Gastroesophageal sphincter (tissue), 4 donors: Measurements from ENCODE around the gene ANAPC7. TPM values are rescaled to one million over a fixed set of nuclear protein-coding genes. Genes with fewer than 3 reads are reported as not detected.
"Not testable (repeated sequence)": the region's sequence is repeated elsewhere in the genome, so short reads cannot be mapped to it uniquely, and the experiment has no call there.

Experiments used
- ATAC-seq: fragments of 150-250 bp; one replicate; pipeline ENCODE4 v1.9.1; 2016; ENCODE audit warnings: mild to moderate bottlenecking, moderate library complexity
- H3K27ac ChIP-seq, 4 donors: fragments of 200-600 bp; sonication (generic) in 3 of 4; 1 replicate in 3 of 4; 2 replicates in 1 of 4; pipeline ENCODE4 v1.5.1; 2016 to 2019
- H3K27me3 ChIP-seq: fragments of 200-600 bp; sonication (generic); one replicate; pipeline ENCODE4 v1.5.1; 2019
- H3K36me3 ChIP-seq, 2 donors: fragments of 200-600 bp; sonication (generic); one replicate each; pipeline ENCODE4 v1.5.1; 2019; ENCODE audit warnings: control low read depth in 1 of 2
- H3K4me1 ChIP-seq, 3 donors: fragments of 200-600 bp; sonication (generic); 1 replicate in 2 of 3; 2 replicates in 1 of 3; pipeline ENCODE4 v1.5.1; 2016 to 2019; ENCODE audit warnings: control low read depth in 2 of 3
- H3K4me3 ChIP-seq, 2 donors: fragments of 200-600 bp; sonication (generic); one replicate each; pipeline ENCODE4 v1.5.1; 2019; ENCODE audit warnings: mild to moderate bottlenecking in 1 of 2, moderate library complexity in 1 of 2
- H3K9me3 ChIP-seq, 3 donors: fragments of 200-600 bp; sonication (generic); one replicate each; pipeline ENCODE4 v1.5.1; 2017 to 2019; ENCODE audit warnings: control low read depth in 2 of 3
- EP300 ChIP-seq: sonication (generic); formaldehyde crosslinking; IDR thresholded peaks from one replicate; pipeline ENCODE4 v1.6.1; 2017; ENCODE audit warnings: antibody characterized with exemption, mild to moderate bottlenecking
- POLR2A ChIP-seq, 2 donors: fragments of 450-650 bp; IDR thresholded peaks; one replicate each; pipeline ENCODE4 v1.6.1; 2017; ENCODE audit warnings: antibody characterized with exemption in 2 of 2, mild to moderate bottlenecking in 2 of 2, moderate library complexity in 1 of 2
- POLR2AphosphoS5 ChIP-seq: sonication (generic); formaldehyde crosslinking; IDR thresholded peaks from one replicate; pipeline ENCODE4 v1.6.1; 2017; ENCODE audit warnings: antibody characterized with exemption
- WGBS, 2 donors: methylation state at CpG; one replicate each; pipeline ENCODE4 v1.1.5; 2018; ENCODE audit warnings: low coverage in 1 of 2; 5-methylcytosine and 5-hydroxymethylcytosine counted together
- total RNA-seq, 4 donors: library from RNA; depleted of rRNA; stranded (reverse); fragments of >200 nt; gene quantifications; one replicate each; pipeline ENCODE4 v1.1.0, GENCODE V29; 2016
- TF ChIP-seq, protein P1 (sequence below), 4 experiments: fragments of 200-600 bp in 2 of 4; fragments of 450-650 bp in 2 of 4; sonication (generic) in 1 of 4; IDR thresholded peaks; one replicate each; pipeline ENCODE4 v1.5.1; 2017 to 2019; ENCODE audit warnings: antibody characterized with exemption in 4 of 4, mild to moderate bottlenecking in 2 of 4, moderate library complexity in 2 of 4

ANAPC7 gene
- total RNA-seq, 4 donors from 2014 or later: 40.4 to 50.1 (median 46.2) TPM

DNA sequence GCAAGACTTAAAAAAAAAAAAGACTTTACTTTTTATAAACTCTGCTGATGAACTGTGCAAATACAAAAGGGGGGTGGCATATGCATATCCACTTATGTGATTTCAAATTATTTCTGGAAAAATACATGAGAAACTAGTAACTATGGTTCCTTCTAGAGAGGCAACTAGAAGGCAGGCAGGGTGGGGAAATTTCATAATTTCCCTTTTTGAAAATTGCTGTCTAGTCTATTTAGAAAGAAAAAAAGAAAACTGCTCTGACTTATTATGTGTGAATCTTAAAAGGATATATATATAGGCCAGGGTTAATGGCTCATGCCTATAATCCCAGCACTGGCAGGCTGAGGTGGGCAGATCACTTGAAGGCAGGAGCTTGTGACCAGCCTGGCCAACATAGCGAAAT lies 42.3 kb downstream of the ANAPC7 start:
- Histone ChIP-seq H3K36me3 (no peaks in the 10 kb centered on the region), H3K9me3 (no peaks in the 10 kb centered on the region), H3K4me1 (peaks cover 0 to 8% (median 0%) of the 10 kb centered on the region in 3 donors), H3K4me3 (no peak overlapping the region), H3K27me3 (no peaks in the 10 kb centered on the region), H3K27ac (no peak overlapping the region)
- 100% methylated on average over 1 of the region's 1 CpG; no CpG with 5 or more reads in 1 of the 2 donors for WGBS, 2 donors
- ATAC-seq: no peak
- TF ChIP-seq EP300 (no peak), POLR2A (IDR thresholded peaks at IDR 0.05) (no peak), POLR2AphosphoS5 (no peak)
- TF ChIP-seq, protein P1, sequence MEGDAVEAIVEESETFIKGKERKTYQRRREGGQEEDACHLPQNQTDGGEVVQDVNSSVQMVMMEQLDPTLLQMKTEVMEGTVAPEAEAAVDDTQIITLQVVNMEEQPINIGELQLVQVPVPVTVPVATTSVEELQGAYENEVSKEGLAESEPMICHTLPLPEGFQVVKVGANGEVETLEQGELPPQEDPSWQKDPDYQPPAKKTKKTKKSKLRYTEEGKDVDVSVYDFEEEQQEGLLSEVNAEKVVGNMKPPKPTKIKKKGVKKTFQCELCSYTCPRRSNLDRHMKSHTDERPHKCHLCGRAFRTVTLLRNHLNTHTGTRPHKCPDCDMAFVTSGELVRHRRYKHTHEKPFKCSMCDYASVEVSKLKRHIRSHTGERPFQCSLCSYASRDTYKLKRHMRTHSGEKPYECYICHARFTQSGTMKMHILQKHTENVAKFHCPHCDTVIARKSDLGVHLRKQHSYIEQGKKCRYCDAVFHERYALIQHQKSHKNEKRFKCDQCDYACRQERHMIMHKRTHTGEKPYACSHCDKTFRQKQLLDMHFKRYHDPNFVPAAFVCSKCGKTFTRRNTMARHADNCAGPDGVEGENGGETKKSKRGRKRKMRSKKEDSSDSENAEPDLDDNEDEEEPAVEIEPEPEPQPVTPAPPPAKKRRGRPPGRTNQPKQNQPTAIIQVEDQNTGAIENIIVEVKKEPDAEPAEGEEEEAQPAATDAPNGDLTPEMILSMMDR (IDR thresholded peaks at IDR 0.05): no peak

DNA sequence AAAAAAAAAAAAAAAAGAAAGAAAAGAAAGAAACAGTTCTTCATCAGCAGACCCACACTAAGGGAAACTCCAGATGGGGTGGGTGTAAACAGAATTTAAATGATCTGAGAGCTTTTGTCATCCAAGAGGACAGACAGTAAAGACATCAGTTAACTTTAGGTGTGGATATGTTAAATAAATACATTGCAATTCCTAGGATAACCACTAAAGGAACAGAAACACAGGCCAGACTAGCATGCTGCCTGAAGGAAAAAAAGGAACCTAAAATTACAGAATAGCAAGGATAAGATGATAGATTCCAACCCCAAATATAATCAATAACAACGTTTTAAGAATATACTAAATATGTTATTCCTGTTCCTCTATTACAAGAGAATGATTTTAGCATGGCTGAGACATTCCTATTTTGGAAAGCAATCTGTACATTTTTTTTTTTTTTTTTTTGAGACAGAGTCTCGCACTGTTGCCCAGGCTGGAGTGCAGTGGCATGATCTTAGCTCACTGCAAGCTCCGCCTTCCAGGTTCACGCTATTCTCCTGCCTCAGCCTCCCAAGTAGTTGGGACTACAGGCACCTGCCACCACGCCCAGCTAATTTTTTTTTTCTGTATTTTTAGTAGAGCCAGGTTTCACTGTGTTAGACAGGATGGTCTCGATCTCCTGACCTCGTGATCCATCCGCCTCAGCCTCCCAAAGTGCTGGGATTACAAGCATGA lies 45.0 kb downstream of the ANAPC7 start:
- not testable (repeated sequence) for H3K27me3 ChIP-seq, H3K4me3 ChIP-seq, H3K9me3 ChIP-seq, H3K36me3 ChIP-seq, ATAC-seq, H3K27ac ChIP-seq, H3K4me1 ChIP-seq
- 61 to 85% methylated on average over 5 to 8 of the region's 8 CpGs for WGBS, 2 donors
- TF ChIP-seq, protein P1 (IDR thresholded peaks at IDR 0.05): peak in 1 of 4 experiments; percentile 19

DNA sequence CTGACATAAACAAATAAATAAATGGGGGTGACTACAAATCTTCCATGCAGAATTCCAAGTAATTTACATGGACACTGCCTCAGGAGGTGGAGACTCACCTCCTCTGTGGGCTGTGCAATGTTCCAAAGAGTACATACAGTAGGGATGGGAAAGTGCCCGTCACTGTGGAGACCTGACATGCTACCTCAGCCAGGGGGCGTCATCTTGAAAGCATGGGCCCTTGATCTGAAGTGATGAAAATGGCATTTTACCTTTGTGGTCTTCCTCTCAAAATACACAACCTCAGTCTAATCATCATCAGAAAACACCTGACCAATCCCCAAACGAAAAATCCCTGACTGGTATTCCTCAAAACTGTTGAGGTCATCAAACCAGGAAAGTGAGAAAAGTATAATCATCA lies 48.4 kb downstream of the ANAPC7 start:
- Histone ChIP-seq H3K9me3 (no peaks in the 10 kb centered on the region), H3K4me3 (no peak overlapping the region), H3K27me3 (no peaks in the 10 kb centered on the region), H3K4me1 (no peaks in the 10 kb centered on the region), H3K27ac (no peak overlapping the region), H3K36me3 (peaks cover 0 to 16% of the 10 kb centered on the region in 2 donors)
- ATAC-seq: no peak
- WGBS, 2 donors: 43 to 50% methylated on average over 1 to 3 of the region's 3 CpGs
- no peak for TF ChIP-seq EP300
- TF ChIP-seq, protein P1 (IDR thresholded peaks at IDR 0.05): peak in 1 of 4 experiments; percentile 26

DNA sequence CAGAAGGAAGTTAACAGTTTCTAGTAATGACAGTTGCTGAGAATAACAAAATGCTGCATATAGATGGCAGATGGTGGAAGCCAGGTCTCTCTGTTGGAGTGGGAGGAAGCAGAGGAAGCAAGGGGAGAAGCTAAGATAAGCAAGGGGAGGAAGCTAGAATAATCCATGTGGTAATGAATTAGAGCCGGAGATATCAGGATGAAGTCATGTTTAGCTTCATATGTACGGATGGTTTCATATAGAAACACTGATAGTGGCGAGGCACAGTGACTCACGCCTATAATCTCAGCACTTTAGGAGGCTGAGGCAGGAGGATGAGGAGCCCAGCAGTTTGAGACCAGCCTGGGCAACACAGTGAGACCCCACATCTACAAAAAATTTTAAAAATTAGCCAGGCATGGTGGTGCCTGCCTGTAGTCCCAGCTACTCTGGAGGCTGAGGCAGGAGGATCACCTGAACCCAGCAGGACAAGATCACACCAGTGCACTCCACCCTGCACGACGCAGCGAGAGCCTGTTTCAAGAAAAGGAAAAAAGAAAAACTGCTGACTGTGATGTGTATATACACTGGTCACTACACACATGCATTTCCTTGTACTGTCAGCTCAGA lies 49.2 kb downstream of the ANAPC7 start:
- Histone ChIP-seq H3K27ac (no peak overlapping the region), H3K4me1 (no peaks in the 10 kb centered on the region), H3K36me3 (peaks cover 0 to 24% of the 10 kb centered on the region in 2 donors), H3K4me3 (no peak overlapping the region), H3K9me3 (no peaks in the 10 kb centered on the region), H3K27me3 (no peaks in the 10 kb centered on the region)
- ATAC-seq: no peak
- WGBS, 2 donors: 36 to 71% methylated on average over 7 of the region's 7 CpGs
- TF ChIP-seq POLR2A (IDR thresholded peaks at IDR 0.05) (no peak), POLR2AphosphoS5 (no peak), EP300 (no peak)
- TF ChIP-seq, protein P1 (IDR thresholded peaks at IDR 0.05): no peak
